Measurements from ENCODE around the gene MOB3A. TPM values are rescaled to one million over a fixed set of nuclear protein-coding genes. Genes with fewer than 3 reads are reported as not detected.
"Not testable (repeated sequence)": the region's sequence is repeated elsewhere in the genome, so short reads cannot be mapped to it uniquely, and the experiment has no call there.

MOB3A gene
- total RNA-seq, 1 experiment from 2014 or later = 9.7 TPM

GRCh38 chr19:2039089-2039958 is 56.8 kb downstream of the MOB3A start:
- H3K27me3 ChIP-seq = no peaks in the 10 kb centered on the region
- no peaks in the 10 kb centered on the region; the same call in 1 of the 2 replicates for H3K36me3 ChIP-seq
- H3K4me3 ChIP-seq = no peak overlapping the region
- H3K9me3 ChIP-seq = no peaks in the 10 kb centered on the region
- no peak for DNase-seq

GRCh38 chr19:2038284-2039088 is 57.6 kb downstream of the MOB3A start:
- Histone ChIP-seq H3K36me3 (no peaks in the 10 kb centered on the region; the same call in 1 of the 2 replicates), H3K4me3 (no peak overlapping the region), H3K27me3 (no peaks in the 10 kb centered on the region), H3K9me3 (no peaks in the 10 kb centered on the region)
- no peak for DNase-seq

GRCh38 chr19:2037651-2038255 is 58.4 kb downstream of the MOB3A start:
- H3K27me3 ChIP-seq = no peaks in the 10 kb centered on the region
- DNase-seq = no peak
- H3K36me3 ChIP-seq = no peaks in the 10 kb centered on the region; the same call in 1 of the 2 replicates
- H3K4me3 ChIP-seq = no peak overlapping the region
- H3K9me3 ChIP-seq = no peaks in the 10 kb centered on the region

- DNase-seq = no peak
- Histone ChIP-seq H3K27me3 (no peaks in the 10 kb centered on the region), H3K36me3 (no peaks in the 10 kb centered on the region), H3K4me3 (no peak overlapping the region), H3K9me3 (no peaks in the 10 kb centered on the region)
Measured at GRCh38 chr19:2036424-2036823, 59.7 kb downstream of the MOB3A start.

- Histone ChIP-seq H3K9me3 (no peaks in the 10 kb centered on the region), H3K36me3 (no peaks in the 10 kb centered on the region), H3K27me3 (no peaks in the 10 kb centered on the region), H3K4me3 (no peak overlapping the region)
- no peak for DNase-seq
Measured at GRCh38 chr19:2035590-2035991, 60.5 kb downstream of the MOB3A start.

GRCh38 chr19:2034729-2035589 is 61.2 kb downstream of the MOB3A start:
- Histone ChIP-seq H3K4me3 (no peak overlapping the region), H3K9me3 (no peaks in the 10 kb centered on the region), H3K27me3 (no peaks in the 10 kb centered on the region), H3K36me3 (no peaks in the 10 kb centered on the region)
- no peak for DNase-seq

- DNase-seq, H3K36me3 ChIP-seq, H3K9me3 ChIP-seq, H3K27me3 ChIP-seq, H3K4me3 ChIP-seq: not testable (repeated sequence)
Measured at GRCh38 chr19:2034253-2034652, 61.9 kb downstream of the MOB3A start.

GRCh38 chr19:2033825-2034159 is 62.3 kb downstream of the MOB3A start:
- no peaks in the 10 kb centered on the region for H3K36me3 ChIP-seq
- H3K4me3 ChIP-seq = no peak overlapping the region
- no peaks in the 10 kb centered on the region for H3K27me3 ChIP-seq
- H3K9me3 ChIP-seq = no peaks in the 10 kb centered on the region
- no peak for DNase-seq

GRCh38 chr19:2033115-2033824 is 62.9 kb downstream of the MOB3A start:
- Histone ChIP-seq H3K27me3 (no peaks in the 10 kb centered on the region), H3K9me3 (no peaks in the 10 kb centered on the region)
- no peak for DNase-seq

GRCh38 chr19:2032296-2032941 is 63.7 kb downstream of the MOB3A start:
- Histone ChIP-seq H3K27me3 (no peaks in the 10 kb centered on the region), H3K36me3 (no peaks in the 10 kb centered on the region), H3K9me3 (no peaks in the 10 kb centered on the region), H3K4me3 (no peak overlapping the region)
- DNase-seq = peak; percentile 90

More at GRCh38 chr19:2033115-2033824, 62.9 kb downstream of the MOB3A start:
- H3K4me3 ChIP-seq = no peak overlapping the region
- H3K36me3 ChIP-seq = no peaks in the 10 kb centered on the region

GRCh38 chr19:2027361-2027760 is 68.8 kb downstream of the MOB3A start:
- no peaks in the 10 kb centered on the region for H3K27me3 ChIP-seq
- DNase-seq = no peak
- no peak overlapping the region for H3K4me3 ChIP-seq
- H3K9me3 ChIP-seq = no peaks in the 10 kb centered on the region
- H3K36me3 ChIP-seq = no peaks in the 10 kb centered on the region

- no peak for DNase-seq
- H3K36me3 ChIP-seq = no peaks in the 10 kb centered on the region
- H3K4me3 ChIP-seq = no peak overlapping the region
- H3K27me3 ChIP-seq = no peaks in the 10 kb centered on the region
- H3K9me3 ChIP-seq = no peaks in the 10 kb centered on the region
Measured at GRCh38 chr19:2026770-2027169, 69.4 kb downstream of the MOB3A start.

GRCh38 chr19:2022289-2022688 is 73.8 kb downstream of the MOB3A start:
- no peak overlapping the region for H3K4me3 ChIP-seq
- DNase-seq = no peak
- H3K27me3 ChIP-seq = no peaks in the 10 kb centered on the region
- H3K36me3 ChIP-seq = no peaks in the 10 kb centered on the region
- no peaks in the 10 kb centered on the region for H3K9me3 ChIP-seq

GRCh38 chr19:2021453-2022140 is 74.5 kb downstream of the MOB3A start:
- no peak for DNase-seq
- Histone ChIP-seq H3K9me3 (no peaks in the 10 kb centered on the region), H3K4me3 (no peak overlapping the region), H3K27me3 (no peaks in the 10 kb centered on the region), H3K36me3 (no peaks in the 10 kb centered on the region)

Data from MG63 (cell line).